Epithelial cell of umbilical artery (primary cell): Measurements from ENCODE around the gene POTEH. TPM values are rescaled to one million over a fixed set of nuclear protein-coding genes. Genes with fewer than 3 reads are reported as not detected.

Experiments used
- total RNA-seq: library from RNA; depleted of rRNA; stranded (reverse); fragments of >200 nt; gene quantifications from 2 replicates; pipeline ENCODE4 v1.2.3, GENCODE V29; 2014

Gene POTEH
- total RNA-seq, result not detected in 2 replicates

GRCh38 chr22:15689749-15690125 lies at the start of gene POTEH:
Gene POTEH (plus strand): TSS chr22:15690026. CDS start chr22:15690078, 52 bp downstream.

Other genes with a start within 250 kb of the POTEH start
- not detected in 2 replicates for gene OR11H1, start 161.8 kb upstream of the POTEH start, total RNA-seq